Measurements from ENCODE around the gene ARMH1.

ARMH1 gene

GRCh38 chr1:44674113-44675000, at the start of gene ARMH1, which contains the start of gene TMEM53:
Gene ARMH1 (plus strand): TSS chr1:44674714. CDS start chr1:44689698, 14,984 bp downstream.
Gene TMEM53 (minus strand): TSS chr1:44674481. CDS start chr1:44674391, 90 bp downstream.
- peak; percentile 91 to 92 (median 92) for DNase-seq (ENCODE audit: low read depth in 3 of 3)

- no peak for DNase-seq (ENCODE audit: low read depth in 3 of 3)
Observed at GRCh38 chr1:44625348-44625747, 49.2 kb upstream of the ARMH1 start.

GRCh38 chr1:44628962-44629756, 45.4 kb upstream of the ARMH1 start:
- no peak for DNase-seq (ENCODE audit: low read depth in 3 of 3)

GRCh38 chr1:44630116-44630515, 44.4 kb upstream of the ARMH1 start:
- no peak for DNase-seq (ENCODE audit: low read depth in 3 of 3)

- no peak for DNase-seq (ENCODE audit: low read depth in 3 of 3)
Observed at GRCh38 chr1:44631333-44631646, 43.2 kb upstream of the ARMH1 start.

GRCh38 chr1:44631647-44632539, 42.6 kb upstream of the ARMH1 start:
- DNase-seq (ENCODE audit: low read depth in 3 of 3) = peak; percentile 86 to 88 (median 87)

GRCh38 chr1:44632598-44632997, 41.9 kb upstream of the ARMH1 start:
- DNase-seq (ENCODE audit: low read depth in 3 of 3) = no peak

- DNase-seq (ENCODE audit: low read depth in 3 of 3) = no peak
Observed at GRCh38 chr1:44634606-44635189, 39.8 kb upstream of the ARMH1 start.

GRCh38 chr1:44635439-44635838, 39.1 kb upstream of the ARMH1 start:
- no peak for DNase-seq (ENCODE audit: low read depth in 3 of 3)

GRCh38 chr1:44636083-44636687, 38.3 kb upstream of the ARMH1 start:
- DNase-seq (ENCODE audit: low read depth in 3 of 3) = no peak

GRCh38 chr1:44636688-44637598, 37.6 kb upstream of the ARMH1 start:
- DNase-seq (ENCODE audit: low read depth in 3 of 3) = no peak

- DNase-seq (ENCODE audit: low read depth in 3 of 3) = no peak
Observed at GRCh38 chr1:44637702-44638411, 36.7 kb upstream of the ARMH1 start.

GRCh38 chr1:44640200-44640853, 34.2 kb upstream of the ARMH1 start:
- no peak for DNase-seq (ENCODE audit: low read depth in 3 of 3)

GRCh38 chr1:44641126-44642102, 33.1 kb upstream of the ARMH1 start:
- no peak for DNase-seq (ENCODE audit: low read depth in 3 of 3)

GRCh38 chr1:44642255-44642654, 32.3 kb upstream of the ARMH1 start:
- DNase-seq (ENCODE audit: low read depth in 3 of 3) = no peak

- DNase-seq (ENCODE audit: low read depth in 3 of 3) = no peak
Observed at GRCh38 chr1:44642925-44643324, 31.6 kb upstream of the ARMH1 start.

GRCh38 chr1:44643721-44644334, 30.7 kb upstream of the ARMH1 start:
- no peak for DNase-seq (ENCODE audit: low read depth in 3 of 3)
